ENCODE results near the gene FCN2. TPM values are rescaled to one million over a fixed set of nuclear protein-coding genes. Genes with fewer than 3 reads are reported as not detected.

Gene FCN2
- polyA plus RNA-seq, 1 of the 3 experiments (the other 2 are of a cell fraction): not detected

DNA sequence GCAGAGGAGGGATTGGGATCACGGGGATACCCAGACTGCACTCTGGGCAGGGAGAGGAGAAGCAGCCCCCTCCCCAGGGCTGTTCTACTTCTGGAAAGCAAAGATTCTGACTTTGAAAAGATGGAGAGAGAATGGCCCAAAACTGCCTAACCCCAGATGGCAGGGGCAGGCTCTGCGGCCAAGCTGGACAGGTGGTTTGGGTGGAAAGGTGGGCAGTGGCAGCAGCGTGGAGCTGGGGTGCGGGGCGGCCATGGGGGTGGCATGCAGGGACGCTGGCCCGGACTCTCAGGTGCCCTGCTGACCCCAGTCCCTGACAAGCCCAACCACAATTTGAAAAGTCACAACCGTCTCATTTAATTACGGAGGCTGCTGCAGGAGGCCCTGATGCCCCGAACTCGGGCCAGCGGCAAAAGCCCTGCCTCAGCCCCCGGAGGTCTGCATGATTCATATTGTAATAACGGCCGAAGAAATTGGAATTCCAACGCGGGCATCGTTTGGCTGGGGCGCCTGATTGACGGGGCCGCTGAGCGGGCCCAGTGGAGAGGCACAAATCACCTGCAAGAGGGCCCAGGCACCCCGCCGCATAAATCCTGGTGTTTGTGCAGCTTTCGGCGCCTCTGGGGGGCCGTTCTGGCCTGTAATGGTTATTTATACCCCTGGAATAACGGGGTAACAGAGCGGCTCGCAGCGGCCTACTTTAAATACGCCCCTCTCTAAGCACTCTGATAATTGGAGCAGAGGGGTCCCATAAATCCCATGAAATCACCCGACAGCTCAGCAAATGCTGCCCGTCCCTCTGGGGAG, 41.8 kb upstream of the FCN2 start:
- Histone ChIP-seq H3K27me3 (ENCODE audit: insufficient read depth) (no peaks in the 10 kb centered on the region), H3K4me1 (ENCODE audit: control insufficient read depth in 1 of 2, insufficient read depth in 2 of 2, low read depth in 1 of 2, low read length in 1 of 2) (no peaks in the 10 kb centered on the region), H3K4me2 (no peak overlapping the region), H2AFZ (ENCODE audit: low read depth) (no peak overlapping the region), H3K27ac (ENCODE audit: low read depth in 2 of 2, low read length in 1 of 2) (no peak overlapping the region), H3K79me2 (ENCODE audit: insufficient read depth) (no peaks in the 10 kb centered on the region; the same call in 1 of the 2 replicates), H3F3A (replicated peaks; ENCODE audit: insufficient read depth) (peaks cover 4% of the 10 kb centered on the region), H3K4me3 (ENCODE audit: low read depth in 2 of 2, low read length in 1 of 2) (no peak overlapping the region), H3K36me3 (replicated peaks in 1 of 2; ENCODE audit: control insufficient read depth in 1 of 2, insufficient read depth in 2 of 2, low read length in 1 of 2) (peaks cover 59 to 88% of the 10 kb centered on the region in 2 experiments), H4K20me1 (ENCODE audit: insufficient read depth) (peaks cover 43% of the 10 kb centered on the region), H3K9ac (no peak overlapping the region), H3K9me2 (no peaks in the 10 kb centered on the region), H3K9me3 (no peaks in the 10 kb centered on the region)
- ChIA-PET POLR2A (no interaction called here), CTCF (interaction anchor here (1.2 kb wide), 1 partner anchor 390 kb away, joined by 3 read pairs; no protein-coding TSS in a partner anchor)
- TF ChIP-seq EZH2phosphoT487 (IDR thresholded peaks at IDR 0.05; ENCODE audit: borderline replicate concordance, low read depth): no peak
- no peak for TF ChIP-seq JUND (IDR thresholded peaks at IDR 0.05)
- no peak for TF ChIP-seq CHD2 (IDR thresholded peaks at IDR 0.05; ENCODE audit: low read length, partially characterized antibody)
- no peak for TF ChIP-seq ELF1 (IDR thresholded peaks at IDR 0.05)
- no peak for TF ChIP-seq GATA2 (CRISPR knock-in tag; IDR thresholded peaks at IDR 0.05)
- TF ChIP-seq, protein P1, sequence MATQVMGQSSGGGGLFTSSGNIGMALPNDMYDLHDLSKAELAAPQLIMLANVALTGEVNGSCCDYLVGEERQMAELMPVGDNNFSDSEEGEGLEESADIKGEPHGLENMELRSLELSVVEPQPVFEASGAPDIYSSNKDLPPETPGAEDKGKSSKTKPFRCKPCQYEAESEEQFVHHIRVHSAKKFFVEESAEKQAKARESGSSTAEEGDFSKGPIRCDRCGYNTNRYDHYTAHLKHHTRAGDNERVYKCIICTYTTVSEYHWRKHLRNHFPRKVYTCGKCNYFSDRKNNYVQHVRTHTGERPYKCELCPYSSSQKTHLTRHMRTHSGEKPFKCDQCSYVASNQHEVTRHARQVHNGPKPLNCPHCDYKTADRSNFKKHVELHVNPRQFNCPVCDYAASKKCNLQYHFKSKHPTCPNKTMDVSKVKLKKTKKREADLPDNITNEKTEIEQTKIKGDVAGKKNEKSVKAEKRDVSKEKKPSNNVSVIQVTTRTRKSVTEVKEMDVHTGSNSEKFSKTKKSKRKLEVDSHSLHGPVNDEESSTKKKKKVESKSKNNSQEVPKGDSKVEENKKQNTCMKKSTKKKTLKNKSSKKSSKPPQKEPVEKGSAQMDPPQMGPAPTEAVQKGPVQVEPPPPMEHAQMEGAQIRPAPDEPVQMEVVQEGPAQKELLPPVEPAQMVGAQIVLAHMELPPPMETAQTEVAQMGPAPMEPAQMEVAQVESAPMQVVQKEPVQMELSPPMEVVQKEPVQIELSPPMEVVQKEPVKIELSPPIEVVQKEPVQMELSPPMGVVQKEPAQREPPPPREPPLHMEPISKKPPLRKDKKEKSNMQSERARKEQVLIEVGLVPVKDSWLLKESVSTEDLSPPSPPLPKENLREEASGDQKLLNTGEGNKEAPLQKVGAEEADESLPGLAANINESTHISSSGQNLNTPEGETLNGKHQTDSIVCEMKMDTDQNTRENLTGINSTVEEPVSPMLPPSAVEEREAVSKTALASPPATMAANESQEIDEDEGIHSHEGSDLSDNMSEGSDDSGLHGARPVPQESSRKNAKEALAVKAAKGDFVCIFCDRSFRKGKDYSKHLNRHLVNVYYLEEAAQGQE (IDR thresholded peaks at IDR 0.05; ENCODE audit: low read depth, low read length): no peak
- TF ChIP-seq, protein P2, sequence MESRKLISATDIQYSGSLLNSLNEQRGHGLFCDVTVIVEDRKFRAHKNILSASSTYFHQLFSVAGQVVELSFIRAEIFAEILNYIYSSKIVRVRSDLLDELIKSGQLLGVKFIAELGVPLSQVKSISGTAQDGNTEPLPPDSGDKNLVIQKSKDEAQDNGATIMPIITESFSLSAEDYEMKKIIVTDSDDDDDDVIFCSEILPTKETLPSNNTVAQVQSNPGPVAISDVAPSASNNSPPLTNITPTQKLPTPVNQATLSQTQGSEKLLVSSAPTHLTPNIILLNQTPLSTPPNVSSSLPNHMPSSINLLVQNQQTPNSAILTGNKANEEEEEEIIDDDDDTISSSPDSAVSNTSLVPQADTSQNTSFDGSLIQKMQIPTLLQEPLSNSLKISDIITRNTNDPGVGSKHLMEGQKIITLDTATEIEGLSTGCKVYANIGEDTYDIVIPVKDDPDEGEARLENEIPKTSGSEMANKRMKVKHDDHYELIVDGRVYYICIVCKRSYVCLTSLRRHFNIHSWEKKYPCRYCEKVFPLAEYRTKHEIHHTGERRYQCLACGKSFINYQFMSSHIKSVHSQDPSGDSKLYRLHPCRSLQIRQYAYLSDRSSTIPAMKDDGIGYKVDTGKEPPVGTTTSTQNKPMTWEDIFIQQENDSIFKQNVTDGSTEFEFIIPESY (IDR thresholded peaks at IDR 0.05; ENCODE audit: borderline replicate concordance, low read depth): no peak
- no peak for TF ChIP-seq EP300 (IDR thresholded peaks at IDR 0.05; ENCODE audit: borderline replicate concordance in 1 of 2, low read depth in 1 of 2, low read length in 1 of 2)
- TF ChIP-seq, protein P3, sequence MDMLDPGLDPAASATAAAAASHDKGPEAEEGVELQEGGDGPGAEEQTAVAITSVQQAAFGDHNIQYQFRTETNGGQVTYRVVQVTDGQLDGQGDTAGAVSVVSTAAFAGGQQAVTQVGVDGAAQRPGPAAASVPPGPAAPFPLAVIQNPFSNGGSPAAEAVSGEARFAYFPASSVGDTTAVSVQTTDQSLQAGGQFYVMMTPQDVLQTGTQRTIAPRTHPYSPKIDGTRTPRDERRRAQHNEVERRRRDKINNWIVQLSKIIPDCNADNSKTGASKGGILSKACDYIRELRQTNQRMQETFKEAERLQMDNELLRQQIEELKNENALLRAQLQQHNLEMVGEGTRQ (IDR thresholded peaks at IDR 0.05; ENCODE audit: borderline replicate concordance, low read depth, low read length): no peak
- TF ChIP-seq MXI1 (IDR thresholded peaks at IDR 0.05; ENCODE audit: low read depth, low read length): no peak
- no peak for TF ChIP-seq FOXM1 (IDR thresholded peaks at IDR 0.05; ENCODE audit: low read depth)
- TF ChIP-seq RFX5 (IDR thresholded peaks at IDR 0.05; ENCODE audit: low read length): no peak
- TF ChIP-seq RCOR1 (IDR thresholded peaks at IDR 0.05; ENCODE audit: low read length): no peak
- TF ChIP-seq, protein P4, sequence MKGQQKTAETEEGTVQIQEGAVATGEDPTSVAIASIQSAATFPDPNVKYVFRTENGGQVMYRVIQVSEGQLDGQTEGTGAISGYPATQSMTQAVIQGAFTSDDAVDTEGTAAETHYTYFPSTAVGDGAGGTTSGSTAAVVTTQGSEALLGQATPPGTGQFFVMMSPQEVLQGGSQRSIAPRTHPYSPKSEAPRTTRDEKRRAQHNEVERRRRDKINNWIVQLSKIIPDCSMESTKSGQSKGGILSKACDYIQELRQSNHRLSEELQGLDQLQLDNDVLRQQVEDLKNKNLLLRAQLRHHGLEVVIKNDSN (IDR thresholded peaks at IDR 0.05; ENCODE audit: borderline replicate concordance, low read depth): no peak
- TF ChIP-seq RAD21 (IDR thresholded peaks at IDR 0.05; ENCODE audit: low read length): no peak
- TF ChIP-seq TAF1 (IDR thresholded peaks at IDR 0.05; ENCODE audit: borderline replicate concordance, low read depth, low read length): no peak
- no peak for TF ChIP-seq GABPA (IDR thresholded peaks at IDR 0.05; ENCODE audit: low read depth)
- 89% methylated on average over 32 of the region's 34 CpGs for WGBS (ENCODE audit: low lambda C conversion rate)
- DNase-seq: no peak
